ENCODE data around the gene LANCL2. TPM values are rescaled to one million over a fixed set of nuclear protein-coding genes. Genes with fewer than 3 reads are reported as not detected.
A peak's percentile ranks its signal among the peaks of the same experiment; 100 is the strongest.
"Not testable (repeated sequence)": the region's sequence is repeated elsewhere in the genome, so short reads cannot be mapped to it uniquely, and the experiment has no call there.

Gene LANCL2, protein sequence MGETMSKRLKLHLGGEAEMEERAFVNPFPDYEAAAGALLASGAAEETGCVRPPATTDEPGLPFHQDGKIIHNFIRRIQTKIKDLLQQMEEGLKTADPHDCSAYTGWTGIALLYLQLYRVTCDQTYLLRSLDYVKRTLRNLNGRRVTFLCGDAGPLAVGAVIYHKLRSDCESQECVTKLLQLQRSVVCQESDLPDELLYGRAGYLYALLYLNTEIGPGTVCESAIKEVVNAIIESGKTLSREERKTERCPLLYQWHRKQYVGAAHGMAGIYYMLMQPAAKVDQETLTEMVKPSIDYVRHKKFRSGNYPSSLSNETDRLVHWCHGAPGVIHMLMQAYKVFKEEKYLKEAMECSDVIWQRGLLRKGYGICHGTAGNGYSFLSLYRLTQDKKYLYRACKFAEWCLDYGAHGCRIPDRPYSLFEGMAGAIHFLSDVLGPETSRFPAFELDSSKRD
- 14.0 and 26.3 TPM in 2 replicates for total RNA-seq

DNA sequence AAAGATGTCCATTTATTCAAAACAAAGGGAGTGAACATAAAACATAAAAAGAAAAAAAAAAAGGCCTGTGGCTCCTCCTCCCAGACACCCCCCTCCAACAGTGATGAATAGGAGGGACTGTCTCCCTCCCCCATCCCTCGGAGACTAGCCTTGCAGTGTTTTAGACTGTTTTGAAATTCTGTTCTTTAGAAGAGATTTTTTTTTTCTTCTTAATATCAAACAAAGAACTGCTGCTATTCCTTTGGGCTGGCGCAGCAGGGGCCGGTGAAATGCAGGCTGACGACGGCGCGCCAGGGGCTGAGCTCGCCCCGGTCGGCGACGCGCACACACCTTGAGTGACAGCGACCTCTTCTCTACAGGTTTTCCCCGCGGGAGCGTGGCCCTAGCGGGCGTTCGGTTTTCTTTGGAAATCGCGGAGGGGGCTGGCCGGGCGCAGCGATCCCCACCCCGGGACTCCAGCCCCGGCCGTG lies at the start of gene LANCL2:
Gene LANCL2 (plus strand): TSS at position 133 of the 470 bp plus-strand sequence. CDS start 689 bp downstream, outside the sequence.
- DNase-seq: peak; percentile 52

DNA sequence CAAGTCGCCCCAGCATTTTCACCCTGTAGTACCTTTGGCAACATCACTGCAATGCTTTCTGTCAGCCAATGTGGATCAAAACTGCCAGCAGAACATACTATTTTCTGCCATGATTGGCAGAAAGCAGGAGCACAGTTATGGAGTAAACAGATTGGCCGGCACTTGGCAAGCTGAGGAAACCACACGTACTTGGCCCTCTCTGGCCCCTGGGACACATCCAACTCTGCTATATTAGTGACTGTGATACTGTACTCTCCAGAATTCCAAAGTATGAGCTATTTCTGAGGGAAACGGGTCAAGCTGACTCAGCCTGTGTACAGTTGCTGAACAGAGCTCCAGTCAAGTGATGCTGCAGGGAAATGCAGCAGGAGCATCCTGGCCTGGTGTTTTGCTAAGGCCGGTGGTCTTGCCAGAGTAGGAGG lies 39.8 kb upstream of the LANCL2 start:
- no peak for DNase-seq

DNA sequence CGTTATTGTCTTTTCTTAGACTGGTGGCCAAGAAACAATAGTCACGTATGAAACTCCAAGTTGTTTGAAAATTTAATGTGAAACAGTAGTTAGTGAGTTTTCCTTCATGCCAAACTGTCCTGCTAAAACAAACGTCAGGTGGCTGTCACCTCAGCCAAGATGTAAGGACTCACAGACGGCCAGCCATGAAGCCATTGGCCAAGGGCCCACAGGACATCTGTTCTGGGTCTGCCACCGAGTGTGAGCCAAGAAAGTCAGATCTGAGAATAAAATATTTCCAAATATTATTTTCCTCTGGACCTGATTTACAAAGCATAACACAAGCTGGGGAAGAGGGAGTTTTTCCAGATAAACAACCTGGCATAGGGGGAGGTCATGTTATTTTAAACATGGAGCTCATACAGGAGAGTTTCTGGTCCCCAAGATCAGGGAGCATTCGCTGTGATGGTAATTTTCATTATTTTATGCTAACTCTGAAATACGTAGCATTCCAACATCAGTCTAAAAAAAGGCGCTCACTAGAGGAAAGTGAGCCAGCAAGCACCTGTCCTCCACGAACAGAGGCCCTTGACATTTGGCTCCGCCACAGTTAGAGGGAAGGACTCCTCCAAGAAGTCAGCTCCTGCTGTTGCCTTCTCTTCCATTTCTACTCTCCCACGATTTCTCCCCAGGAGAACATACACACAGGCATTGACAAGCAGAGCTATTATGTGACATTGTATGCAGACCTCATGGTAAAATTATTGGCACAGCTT lies 38.9 kb upstream of the LANCL2 start:
- DNase-seq: no peak

DNA sequence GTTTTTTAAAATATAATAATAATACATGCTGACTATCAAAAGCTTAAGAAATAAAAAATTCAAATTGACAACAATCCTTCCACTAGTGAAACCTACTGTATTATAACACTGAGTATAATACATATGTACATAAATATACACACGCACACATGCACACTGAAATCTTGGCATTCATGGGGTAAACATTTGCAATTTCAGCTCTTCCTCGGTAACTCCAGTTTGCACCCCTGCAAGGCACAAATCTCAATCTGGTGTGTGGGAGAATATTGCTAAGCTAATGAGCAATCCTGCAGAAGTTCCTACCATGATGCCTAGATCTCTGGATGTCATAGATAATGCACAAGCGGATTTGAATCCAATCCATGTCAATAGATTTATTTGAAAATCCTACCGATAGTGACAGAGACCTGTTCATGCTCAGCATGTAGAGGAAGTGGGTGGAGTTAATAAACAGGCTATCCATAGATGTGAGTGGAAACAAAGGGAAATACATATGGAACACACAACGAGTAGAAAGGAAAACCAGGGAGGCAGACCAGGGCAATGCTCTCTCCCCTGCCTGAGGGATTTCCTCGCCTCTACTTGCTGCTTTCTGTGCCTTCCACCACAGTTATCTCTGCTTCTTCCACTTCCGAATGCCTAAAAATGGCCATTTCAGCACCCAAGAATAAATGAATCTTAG lies 38.1 kb upstream of the LANCL2 start:
- DNase-seq: no peak

DNA sequence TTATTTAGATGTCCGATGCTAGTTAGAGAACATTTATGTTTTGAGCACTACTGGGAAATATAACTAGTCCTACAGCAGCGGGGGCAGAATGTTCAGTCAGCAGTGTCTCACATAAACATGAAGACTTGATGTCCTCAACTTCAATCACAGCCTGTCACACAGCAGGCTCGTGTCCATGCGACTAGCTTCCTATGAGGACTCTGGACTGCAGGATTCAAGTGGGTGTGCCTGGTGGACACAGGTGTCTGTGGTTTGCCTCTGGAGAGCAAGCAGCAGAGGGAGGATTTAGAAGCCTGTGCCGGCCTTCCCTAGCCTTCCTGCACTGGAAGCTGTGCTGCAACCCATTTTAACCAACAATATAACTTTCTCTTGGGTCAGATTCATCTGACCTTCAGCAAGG lies 30.0 kb upstream of the LANCL2 start:
- no peak for DNase-seq

DNA sequence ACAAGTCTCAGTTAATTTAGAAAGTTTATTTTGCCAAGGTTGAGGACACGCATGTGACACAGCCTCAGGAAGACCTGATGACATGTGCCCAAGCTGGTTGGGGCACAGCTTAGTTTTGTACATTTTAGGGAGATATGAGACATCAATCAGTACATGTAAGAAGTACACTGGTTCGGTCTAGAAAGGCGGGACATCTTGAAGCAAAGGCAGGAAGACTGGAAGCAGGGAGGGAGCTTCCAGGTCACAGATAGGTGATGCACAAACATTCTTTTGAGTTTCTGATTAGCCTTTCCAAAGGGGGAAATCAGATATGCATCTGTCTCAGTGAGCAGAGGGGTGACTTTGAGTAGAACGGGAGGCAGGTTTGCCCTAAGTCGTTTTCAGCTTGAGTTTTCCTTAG lies 29.4 kb upstream of the LANCL2 start:
- DNase-seq: no peak

DNA sequence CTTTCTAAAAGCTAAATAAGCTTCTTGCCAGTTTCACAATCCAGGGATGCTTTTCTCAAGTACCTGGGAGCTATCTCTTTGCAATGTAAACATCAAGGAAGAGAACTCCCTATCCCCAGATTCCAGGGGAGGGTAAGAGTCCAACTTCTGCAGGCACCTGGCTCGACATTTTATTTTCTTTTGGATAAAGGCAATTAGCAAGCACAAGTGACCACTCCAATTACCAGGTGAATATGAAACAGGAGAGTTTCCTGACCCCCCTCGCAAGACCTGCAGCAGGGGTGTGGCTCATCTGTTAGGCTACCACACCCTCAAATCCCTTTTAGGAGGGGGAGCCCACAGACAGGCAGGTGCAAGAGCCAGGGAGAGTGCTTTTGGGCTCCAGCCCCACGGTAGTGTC lies 28.6 kb upstream of the LANCL2 start:
- DNase-seq: no peak

DNA sequence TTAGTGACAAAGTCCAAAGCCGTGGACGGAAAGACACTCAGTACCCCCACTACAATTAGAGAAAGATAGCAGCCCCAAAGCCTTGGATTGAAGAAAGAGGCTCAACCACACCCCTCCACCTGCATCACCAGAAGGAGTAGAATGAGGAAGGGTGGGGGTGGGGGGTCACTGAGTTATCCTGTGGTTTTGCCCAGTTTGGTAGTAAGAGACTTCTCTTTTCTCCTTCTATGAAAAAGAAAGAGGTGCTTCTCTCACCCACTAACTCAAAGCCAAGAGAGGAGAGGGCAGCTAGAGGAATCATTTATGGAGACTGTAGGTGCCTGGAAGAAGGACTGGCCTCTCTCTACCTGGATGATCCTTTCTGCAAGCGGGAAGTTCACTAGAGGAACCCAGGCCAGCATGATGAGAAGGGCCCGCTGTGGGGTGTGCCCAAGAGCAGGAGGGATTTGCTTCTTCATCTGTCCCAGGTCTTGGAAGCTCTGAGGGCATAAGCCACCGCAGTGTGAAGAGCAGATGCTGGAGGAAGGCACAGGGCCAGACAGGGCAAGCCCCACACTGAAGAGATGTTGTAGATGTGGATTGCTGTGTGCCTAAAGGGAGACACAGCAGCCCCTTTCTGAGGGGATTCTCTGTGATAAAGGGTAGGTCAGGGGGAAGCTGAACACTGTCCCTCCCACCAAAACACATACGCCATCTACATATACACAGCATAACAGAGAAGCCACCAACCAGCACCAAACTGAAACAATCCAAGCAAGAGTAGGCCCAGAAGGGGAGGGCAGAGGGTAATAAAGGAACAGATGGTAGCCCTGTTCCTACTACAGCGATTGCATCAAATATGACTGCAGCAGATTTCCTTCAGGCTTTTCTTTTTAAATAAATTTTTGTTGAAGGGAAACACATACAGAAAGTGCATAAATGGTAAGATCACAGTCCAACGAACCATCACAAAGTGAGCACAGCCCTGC lies 25.8 kb upstream of the LANCL2 start:
- no peak for DNase-seq

DNA sequence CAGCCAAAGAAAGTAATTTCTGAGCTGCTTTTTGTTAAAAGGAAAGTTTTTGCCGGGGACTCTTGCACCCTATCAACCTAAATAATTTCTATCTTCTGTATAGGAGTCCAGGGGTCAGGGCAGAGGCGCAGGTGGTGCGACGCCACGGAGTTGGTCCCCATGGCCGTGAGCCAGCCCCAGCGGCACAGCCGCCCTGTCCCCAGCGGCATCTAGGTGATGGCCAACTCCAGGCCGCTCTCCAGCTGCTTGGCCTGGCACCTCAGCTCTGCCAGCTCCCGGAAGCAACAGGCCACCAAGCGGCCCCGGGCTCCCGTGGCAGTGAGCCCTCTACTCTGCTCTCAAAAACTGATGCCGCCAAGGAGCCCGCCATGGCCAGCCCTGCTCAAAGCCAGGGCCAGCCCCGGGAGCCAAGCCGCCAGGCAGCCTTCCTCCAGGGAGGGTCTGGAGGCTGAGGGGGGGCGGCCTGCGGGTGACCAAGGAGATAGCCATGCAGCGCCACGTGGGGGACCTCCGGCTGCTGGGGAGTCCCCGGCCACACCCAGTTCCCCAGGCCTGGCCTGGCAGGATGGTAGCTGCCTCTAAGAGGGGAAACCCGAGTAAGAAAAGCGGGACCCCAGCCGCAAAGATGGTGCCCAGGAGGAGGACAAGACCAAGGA lies 22.8 kb upstream of the LANCL2 start:
- DNase-seq: no peak

DNA sequence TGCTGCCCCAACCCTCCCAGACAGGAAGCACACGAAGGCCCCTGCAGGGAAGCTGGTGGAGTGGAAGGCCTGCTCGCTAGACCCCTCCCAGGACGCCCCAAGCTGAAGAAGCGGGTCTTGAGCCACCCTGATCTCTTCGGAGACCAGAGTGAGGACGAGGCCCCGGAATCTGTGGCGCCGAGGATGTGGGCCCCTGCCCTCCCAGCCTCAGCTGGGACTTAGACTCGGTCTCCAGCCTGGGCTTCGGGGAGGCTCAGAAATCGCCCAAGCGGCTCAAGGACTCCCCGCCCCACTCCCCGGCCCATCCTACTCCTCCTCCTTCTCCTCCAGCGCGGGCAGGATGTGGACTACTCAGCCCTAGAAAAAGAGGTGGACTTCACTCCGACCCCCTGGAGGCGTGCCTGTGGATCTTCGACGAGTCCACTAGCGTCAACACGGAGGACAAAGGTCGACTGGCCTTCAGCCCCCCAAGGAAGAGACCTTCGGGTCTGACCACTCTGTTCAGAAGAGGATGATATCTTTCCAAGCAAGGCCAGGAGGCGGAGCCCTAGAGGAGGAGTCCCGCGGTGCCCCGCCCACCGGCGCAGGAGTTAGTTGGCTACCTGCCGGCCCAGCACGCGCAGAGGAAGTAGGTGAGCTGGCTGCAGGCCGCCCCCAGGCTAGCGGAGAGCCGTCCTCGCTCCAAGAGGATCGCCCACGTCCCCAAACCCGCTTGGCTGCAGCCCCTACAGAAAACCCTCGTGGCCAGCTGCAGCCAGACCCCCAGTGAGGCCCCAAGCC lies 21.9 kb upstream of the LANCL2 start:
- DNase-seq: no peak

DNA sequence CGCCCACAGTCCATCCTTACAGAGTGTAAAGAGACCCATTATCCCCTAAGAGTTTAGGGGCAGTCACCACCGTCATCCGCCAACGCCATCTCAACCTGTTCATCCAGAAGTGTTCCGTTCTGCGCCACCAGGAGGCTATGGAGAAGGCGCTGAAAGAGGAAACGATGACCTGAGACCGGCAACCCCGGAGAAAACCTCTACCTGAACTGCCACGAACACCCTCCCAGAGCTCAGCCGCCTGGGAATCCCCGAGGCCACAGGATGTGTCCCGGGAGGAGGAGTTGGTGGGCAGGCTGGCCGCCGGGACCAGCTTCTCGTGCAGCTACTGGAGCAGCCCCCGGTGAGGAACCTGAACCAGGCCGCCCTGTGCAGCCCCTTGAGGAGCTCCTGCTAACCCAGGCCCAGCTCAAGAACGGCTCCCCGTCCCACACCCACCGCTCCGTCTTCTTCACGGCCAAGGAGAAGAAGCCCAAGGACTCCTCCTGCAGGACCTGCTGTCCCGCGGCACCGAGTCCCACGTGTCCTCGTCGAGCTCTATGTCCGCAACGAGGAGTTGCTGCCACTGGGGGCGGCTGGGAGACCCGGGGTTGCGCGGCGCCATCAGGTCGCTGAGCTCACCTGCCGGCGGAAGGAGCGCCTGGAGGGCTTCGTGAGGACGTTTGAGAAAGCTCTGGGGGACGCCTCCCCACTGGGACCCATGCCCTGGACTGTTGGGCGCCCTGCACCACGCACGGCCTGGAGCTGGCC lies 21.1 kb upstream of the LANCL2 start:
- DNase-seq: no peak

DNA sequence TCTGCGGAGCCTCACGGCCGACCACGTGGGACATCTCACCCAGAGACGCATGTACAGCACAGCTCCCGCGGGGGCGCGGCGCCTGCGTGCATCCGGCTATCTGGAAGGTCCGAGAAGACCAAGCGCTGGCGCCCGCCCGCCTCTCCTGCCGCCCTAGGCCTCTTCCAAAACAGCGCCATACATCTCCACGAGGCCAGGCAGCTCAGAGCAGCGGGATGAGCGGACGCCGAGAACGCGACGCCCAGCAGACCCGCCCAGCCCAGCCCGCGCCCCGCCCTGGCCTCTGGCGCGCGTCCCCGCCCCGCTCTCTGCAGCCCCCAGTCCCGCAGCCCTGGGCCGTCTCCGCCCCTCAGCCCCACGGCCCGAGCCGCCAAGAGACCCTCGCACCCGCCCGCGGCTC lies 20.3 kb upstream of the LANCL2 start:
- no peak for DNase-seq

DNA sequence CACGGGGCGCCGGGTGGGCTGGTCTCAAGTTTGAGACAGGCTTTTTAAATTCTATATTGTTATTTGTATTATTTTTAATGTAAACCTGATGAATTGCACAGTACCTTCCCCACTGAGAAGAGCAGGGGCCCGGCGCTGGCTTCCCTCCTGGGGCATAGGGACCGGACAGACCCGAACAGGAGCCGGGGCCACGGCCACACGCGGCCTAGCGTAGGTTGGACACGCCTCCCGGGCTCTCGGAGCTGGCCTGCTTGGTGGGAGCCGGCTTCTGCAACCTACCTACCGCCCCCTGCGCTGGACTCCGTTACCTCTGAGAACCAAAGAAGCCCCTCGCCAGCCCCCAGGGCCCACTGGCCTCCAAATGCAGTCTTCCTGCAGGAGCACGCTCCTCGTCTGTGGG lies 19.8 kb upstream of the LANCL2 start:
- no peak for DNase-seq

DNA sequence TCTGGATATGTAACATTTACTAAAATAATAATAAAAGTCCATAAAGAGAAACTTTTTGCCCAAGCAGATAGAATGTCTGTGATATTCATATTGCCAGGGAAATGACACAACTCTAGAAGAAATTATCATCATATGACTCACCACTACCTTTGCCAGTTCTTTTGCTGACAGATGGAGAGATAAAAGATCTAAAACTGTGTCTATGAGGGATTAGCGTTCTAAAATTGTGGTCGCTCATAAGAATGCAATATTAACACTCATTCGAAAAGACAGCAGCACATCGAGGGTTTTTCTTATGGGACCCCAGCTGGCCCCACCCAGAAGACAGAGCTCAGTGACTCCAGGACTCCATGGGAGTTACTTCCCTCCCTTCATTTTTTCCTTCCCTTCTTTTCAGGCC lies 16.6 kb upstream of the LANCL2 start:
- DNase-seq: peak; percentile 56

DNA sequence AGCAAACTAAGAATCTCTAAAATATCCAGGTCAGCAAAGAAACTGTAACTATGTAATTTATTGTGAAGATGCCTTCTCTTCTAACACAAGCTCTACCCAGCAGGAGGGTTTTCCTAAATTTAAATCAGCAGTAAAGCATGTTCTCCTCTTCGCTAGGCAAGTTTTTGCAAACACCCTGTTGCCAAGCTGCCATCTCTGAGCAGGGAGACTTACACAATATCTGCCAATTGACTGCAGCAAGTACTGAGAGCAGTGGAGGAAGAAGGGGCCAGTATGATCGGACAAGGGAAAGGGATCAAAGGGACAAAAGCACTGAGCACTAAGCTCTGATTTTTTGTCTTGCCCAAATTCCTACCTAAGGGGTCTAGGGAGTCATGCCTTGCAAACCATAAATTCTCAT lies 16.0 kb upstream of the LANCL2 start:
- DNase-seq: no peak

DNA sequence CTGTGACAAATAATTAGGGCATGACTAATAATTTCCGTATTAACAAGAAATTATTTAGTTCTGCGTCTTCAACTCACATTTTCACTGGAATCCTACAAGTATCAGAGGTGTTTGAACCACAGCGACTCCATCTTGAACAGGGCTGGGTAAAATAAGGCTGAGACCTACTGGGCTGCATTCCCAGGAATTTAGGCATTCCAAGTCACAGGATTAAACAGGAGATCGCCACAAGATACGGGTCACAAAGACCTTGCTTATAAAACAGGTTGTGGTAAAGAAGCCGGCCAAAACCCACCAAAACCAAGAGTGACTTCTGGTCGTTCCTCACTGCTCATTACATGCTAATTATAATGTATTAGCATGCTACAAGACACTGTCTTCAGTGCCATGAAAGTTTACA lies 14.9 kb upstream of the LANCL2 start:
- peak; percentile 15 for DNase-seq

DNA sequence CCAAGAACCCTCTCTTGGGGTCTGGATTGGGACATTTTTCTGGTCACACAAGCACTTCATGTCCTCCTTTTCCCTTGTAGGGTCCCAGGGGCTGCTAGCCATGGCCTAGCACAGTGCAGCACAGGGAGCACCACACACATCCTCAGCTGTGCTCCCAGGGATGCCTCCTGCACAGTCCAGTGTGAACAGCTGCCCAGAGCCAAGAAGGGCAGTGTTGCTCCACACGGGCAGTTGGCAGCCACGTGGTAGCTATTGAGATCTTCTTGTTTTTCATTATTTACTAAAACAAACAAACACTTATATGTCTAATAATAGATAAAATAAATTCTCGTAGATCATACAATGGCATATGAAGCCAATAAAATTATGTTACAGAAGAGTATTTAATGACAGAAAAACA lies 13.9 kb upstream of the LANCL2 start:
- DNase-seq: no peak

DNA sequence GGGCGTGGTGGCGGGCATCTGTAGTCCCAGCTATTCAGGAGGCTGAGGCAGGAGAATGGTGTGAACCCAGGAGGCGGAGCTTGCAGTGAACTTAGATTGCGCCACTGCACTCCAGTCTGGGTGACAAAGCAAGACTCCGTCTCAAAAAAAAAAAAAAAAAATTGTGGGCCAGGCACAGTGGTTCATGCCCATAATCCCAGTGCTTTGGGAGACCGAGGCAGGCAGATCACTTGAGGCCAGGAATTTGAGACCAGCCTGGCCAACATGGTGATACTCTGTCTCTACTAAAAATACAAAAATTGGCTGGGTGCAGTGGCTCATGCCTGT lies 12.2 kb upstream of the LANCL2 start:
- not testable (repeated sequence) for DNase-seq

DNA sequence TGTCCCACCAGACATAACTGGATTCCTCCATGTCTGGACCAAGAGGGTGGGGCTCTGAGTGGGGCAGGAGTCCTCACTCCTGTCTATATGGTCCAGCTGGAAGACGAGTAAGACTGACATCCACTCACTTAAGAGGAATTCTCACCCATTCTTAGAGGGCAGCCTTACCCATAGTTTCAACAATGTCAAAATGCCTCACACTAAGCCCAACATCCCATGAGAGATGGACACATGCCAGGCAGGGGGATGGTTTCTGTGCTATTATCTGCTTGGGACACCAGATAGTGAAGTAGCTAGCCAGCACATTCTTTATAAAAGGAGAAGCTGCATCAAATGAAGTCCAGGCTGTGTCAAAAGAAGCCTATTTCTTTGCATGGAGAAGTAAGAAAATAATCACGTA lies 4.7 kb upstream of the LANCL2 start:
- no peak for DNase-seq

DNA sequence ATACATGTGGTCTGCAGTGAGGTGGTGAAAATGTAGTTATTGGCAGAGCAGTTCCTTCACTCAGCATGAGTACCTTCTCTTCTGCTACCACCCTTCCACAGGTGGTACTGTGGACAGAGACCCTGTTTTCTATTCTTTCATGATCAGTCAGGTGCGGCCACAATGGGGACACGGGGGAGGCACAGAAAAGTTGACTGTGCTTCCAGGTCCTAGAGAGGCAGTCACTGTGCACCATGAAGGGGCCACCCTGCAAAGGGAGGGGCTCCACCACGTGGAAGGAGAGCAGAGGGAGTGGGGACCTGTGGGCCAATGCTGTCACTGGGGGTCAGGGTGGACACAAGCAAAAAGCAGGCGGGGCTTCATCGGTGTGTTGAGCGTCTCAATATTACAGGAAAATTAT lies 3.6 kb upstream of the LANCL2 start:
- no peak for DNase-seq
